ENCODE results near the gene TEX35.

- TF ChIP-seq, protein P1, sequence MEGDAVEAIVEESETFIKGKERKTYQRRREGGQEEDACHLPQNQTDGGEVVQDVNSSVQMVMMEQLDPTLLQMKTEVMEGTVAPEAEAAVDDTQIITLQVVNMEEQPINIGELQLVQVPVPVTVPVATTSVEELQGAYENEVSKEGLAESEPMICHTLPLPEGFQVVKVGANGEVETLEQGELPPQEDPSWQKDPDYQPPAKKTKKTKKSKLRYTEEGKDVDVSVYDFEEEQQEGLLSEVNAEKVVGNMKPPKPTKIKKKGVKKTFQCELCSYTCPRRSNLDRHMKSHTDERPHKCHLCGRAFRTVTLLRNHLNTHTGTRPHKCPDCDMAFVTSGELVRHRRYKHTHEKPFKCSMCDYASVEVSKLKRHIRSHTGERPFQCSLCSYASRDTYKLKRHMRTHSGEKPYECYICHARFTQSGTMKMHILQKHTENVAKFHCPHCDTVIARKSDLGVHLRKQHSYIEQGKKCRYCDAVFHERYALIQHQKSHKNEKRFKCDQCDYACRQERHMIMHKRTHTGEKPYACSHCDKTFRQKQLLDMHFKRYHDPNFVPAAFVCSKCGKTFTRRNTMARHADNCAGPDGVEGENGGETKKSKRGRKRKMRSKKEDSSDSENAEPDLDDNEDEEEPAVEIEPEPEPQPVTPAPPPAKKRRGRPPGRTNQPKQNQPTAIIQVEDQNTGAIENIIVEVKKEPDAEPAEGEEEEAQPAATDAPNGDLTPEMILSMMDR (conservative IDR thresholded peaks at IDR 0.05 in 1 of 2, IDR thresholded peaks at IDR 0.05 in 1 of 2; ENCODE audit: extremely low read depth in 1 of 2, insufficient read depth in 1 of 2, low read depth in 1 of 2, low read length in 2 of 2): no peak
- TF ChIP-seq EZH2 (IDR thresholded peaks at IDR 0.05; ENCODE audit: borderline replicate concordance, low read length): no peak
Observed at GRCh38 chr1:178541829-178542553, 29.1 kb downstream of the TEX35 start.
